M059J (cell line): ENCODE results near the gene GORASP1. TPM values are rescaled to one million over a fixed set of nuclear protein-coding genes. Genes with fewer than 3 reads are reported as not detected.

Experiments
- DNase-seq: peaks from one replicate; pipeline ENCODE4 v3.0.0-alpha.2; 2012; ENCODE audit warnings: low read depth
- total RNA-seq: library from RNA; depleted of rRNA; stranded (reverse); fragments of >200 nt; shearing (Covaris generic); gene quantifications from 2 replicates; pipeline ENCODE4 v1.2.3, GENCODE V29; 2014

Gene GORASP1
- total RNA-seq, 1 experiment from 2014 or later, result 34.8 TPM

- no peak for DNase-seq
These were observed 4.7 kb downstream of the GORASP1 start for GRCh38 chr3:39102504-39103323.

GRCh38 chr3:39101022-39101689 is 6.3 kb downstream of the GORASP1 start:
- DNase-seq, result peak; percentile 26

GRCh38 chr3:39100500-39100886 is 6.9 kb downstream of the GORASP1 start:
- no peak for DNase-seq

GRCh38 chr3:39099738-39100499 is 7.5 kb downstream of the GORASP1 start:
- no peak for DNase-seq

- DNase-seq, result no peak
These were observed 8.2 kb downstream of the GORASP1 start for GRCh38 chr3:39099242-39099641.

GRCh38 chr3:39098473-39099000 is 8.9 kb downstream of the GORASP1 start:
- DNase-seq, result no peak

- no peak for DNase-seq
These were observed 9.5 kb downstream of the GORASP1 start for GRCh38 chr3:39097716-39098472.

GRCh38 chr3:39096775-39097174 is 10.7 kb downstream of the GORASP1 start:
- peak; percentile 10 for DNase-seq

GRCh38 chr3:39095778-39096177 is 11.6 kb downstream of the GORASP1 start:
- DNase-seq, result no peak

- DNase-seq, result no peak
These were observed 12.4 kb downstream of the GORASP1 start for GRCh38 chr3:39094851-39095677.

GRCh38 chr3:39090922-39091321 is 16.5 kb downstream of the GORASP1 start:
- no peak for DNase-seq

GRCh38 chr3:39088889-39089288 is 18.5 kb downstream of the GORASP1 start:
- no peak for DNase-seq

- DNase-seq, result no peak
These were observed 19.0 kb downstream of the GORASP1 start for GRCh38 chr3:39088456-39088855.

- no peak for DNase-seq
These were observed 21.3 kb downstream of the GORASP1 start for GRCh38 chr3:39086144-39086543.

GRCh38 chr3:39082666-39083313 is 24.6 kb downstream of the GORASP1 start:
- DNase-seq, result no peak

- DNase-seq, result no peak
These were observed 27.4 kb downstream of the GORASP1 start for GRCh38 chr3:39080026-39080425.

GRCh38 chr3:39079530-39079929 is 27.9 kb downstream of the GORASP1 start:
- no peak for DNase-seq

GRCh38 chr3:39075910-39076309 is 31.5 kb downstream of the GORASP1 start:
- DNase-seq, result no peak

GRCh38 chr3:39068556-39068955 is 38.9 kb downstream of the GORASP1 start:
- DNase-seq, result no peak

- no peak for DNase-seq
These were observed 40.1 kb downstream of the GORASP1 start for GRCh38 chr3:39067286-39067685.
